Left renal pelvis (tissue), 4 donors: ENCODE data around the gene COL9A2. TPM values are rescaled to one million over a fixed set of nuclear protein-coding genes. Genes with fewer than 3 reads are reported as not detected.

Source experiments
- DNase-seq, 4 donors: peaks; one replicate each; pipeline ENCODE4 v3.0.0-alpha.2; 2013; ENCODE audit warnings: low read depth in 4 of 4, low spot score in 3 of 4
- polyA plus RNA-seq, 4 donors: library from polyadenylated mRNA; unstranded; fragments of 120-200 nt; gene quantifications; one replicate each; pipeline ENCODE4 v1.2.1, GENCODE V29; 2013; ENCODE audit not compliant: insufficient read length in 4 of 4

COL9A2 gene
- polyA plus RNA-seq, 4 donors, result 10.7 to 35.6 (median 21.0) TPM

DNA sequence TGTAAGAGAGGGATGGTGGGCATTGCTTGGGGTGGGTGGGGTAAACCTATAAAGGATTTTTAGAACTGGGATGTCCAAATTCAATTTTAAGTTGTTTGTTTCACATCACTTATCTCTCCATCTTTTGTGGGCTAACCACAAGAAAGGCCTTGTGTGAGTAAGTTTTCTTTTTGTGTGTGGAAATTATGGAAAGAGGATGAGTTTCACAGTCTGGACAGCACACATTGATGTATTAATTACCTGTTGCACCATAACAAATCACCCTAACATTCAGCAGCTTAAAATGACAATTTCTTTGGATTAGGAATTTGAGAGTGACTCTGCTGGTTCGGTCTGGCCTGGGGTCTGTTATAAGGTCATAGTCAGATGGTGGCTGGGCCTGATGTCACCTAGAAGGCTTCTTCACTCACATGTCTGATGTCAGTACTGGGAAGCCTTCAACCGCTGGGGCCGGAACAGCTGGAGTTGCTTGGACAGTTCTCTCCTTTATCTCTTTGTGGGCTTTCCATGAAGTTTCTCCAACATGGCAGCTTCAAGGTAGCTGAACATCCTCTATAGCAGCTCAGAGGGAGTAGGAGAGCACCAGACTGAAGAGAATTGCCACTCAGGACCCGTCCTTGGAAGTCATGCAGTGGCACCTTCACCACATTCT lies 2.0 kb upstream of the COL9A2 start:
- no peak for DNase-seq

GRCh38 chr1:40318476-40318875 lies 1.4 kb upstream of the COL9A2 start:
- DNase-seq, result no peak

DNA sequence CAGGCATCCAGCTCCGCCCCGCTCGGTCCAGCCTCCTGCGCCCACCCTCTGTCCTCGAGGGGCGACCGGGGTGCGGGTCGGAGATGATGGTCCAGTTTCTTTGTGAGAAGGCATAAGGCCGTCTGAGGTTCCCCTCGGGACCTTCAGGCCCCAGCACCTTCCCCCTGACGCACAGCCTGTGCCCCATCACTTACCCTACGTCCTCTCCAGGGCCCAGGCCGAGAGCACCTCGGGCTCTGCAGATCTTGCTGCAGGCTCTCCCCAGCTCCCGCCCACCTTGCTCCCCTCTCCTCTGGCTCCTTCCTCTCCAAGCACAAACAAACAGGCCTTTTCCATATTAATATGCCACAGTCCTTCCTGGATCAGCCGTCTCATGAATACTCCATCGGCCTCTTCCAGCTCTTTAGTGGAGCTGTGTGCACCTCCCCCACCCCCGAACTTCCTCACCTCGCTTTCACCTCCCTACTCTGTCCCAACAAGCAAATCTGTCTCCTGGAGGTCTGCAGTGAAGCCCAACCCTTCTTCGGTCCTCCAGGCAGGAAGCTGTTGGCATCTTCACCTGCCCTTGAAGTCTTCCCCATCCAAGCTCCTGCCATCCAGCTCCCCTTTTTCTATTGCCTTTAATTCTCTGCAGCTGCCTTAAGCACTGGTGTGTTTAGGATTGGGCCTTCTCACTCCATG lies 448 bp upstream of the COL9A2 start:
- DNase-seq, result no peak

DNA sequence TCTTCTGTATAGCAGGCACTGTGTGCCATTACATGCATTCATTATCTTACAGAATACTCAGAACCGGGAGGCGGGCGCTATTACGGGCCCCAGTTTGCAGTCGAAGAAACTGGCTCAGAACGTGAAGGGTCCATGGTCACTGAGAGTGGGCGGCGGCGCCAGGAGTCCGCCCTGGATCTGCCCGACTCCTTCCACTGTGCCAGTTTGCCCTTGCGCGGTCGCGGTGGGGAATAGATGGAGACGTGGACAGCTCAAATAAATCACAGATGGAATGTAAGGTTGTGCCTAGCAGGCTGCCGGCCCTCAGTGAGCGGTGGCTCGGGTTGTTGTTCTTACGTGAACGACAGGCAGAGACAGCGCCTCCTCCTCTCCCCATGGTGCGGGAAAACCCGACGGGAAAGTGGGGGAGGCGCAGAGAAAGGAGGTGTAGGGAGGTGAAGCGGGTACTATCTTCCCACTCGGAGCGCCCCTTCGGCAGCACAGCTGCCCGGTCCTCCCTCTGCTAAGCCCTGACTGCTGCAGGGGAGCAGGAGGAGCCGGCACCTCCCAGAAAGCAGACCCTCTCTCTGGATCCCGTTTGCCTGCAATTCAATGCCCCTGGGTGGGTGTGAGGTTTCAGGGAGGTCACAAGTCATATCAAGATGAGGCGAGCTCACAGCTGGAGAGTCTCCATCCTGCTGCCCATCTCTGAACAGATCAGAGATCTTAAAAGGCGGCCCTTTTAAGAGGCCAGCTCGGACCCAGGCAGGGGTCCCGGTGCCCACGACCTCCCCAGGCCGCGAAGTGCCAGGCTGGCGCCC lies 1.1 kb downstream of the COL9A2 start:
- peak in 3 of 4 donors; percentile 29 to 42 (median 31) for DNase-seq

GRCh38 chr1:40315239-40315794 lies 1.8 kb downstream of the COL9A2 start:
- DNase-seq, result peak; percentile 60 to 77 (median 75)

- no peak for DNase-seq
Observed at GRCh38 chr1:40314721-40315238, 2.3 kb downstream of the COL9A2 start.

DNA sequence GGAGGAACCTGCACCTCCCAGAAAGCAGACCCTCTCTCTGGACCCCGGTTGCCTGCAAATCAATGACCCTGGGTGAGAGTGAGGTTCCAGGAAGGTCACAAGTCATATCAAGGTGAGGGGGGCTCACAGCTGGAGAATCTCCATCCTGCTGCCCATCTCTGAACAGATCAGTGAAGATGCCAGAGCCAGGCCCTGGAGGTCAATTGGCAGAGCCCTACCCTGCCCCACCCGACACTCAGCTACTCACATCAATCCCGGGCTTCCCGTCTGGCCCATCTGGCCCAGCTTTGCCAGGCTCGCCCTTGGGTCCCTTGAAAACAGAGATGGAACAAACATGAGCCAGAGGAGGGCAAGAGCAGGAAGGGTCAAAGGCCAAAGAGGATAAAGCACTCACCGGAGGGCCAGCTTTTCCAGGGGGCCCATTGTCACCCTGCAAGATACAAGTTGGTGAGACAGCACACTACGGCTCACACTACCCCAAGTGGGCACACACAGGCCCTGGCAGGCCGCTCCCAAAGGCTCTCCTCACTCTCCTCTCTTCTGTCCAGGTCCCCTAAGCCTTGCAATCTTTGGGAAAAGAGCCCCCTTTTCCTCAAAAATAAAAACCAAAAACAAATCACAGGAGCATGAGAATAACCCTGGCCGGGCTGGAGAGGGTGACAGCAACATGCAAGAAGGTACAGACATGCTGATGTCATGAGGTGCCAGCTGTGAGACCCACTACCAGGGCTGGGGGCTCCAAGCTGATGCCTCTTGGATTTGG lies 2.9 kb downstream of the COL9A2 start:
- no peak for DNase-seq

DNA sequence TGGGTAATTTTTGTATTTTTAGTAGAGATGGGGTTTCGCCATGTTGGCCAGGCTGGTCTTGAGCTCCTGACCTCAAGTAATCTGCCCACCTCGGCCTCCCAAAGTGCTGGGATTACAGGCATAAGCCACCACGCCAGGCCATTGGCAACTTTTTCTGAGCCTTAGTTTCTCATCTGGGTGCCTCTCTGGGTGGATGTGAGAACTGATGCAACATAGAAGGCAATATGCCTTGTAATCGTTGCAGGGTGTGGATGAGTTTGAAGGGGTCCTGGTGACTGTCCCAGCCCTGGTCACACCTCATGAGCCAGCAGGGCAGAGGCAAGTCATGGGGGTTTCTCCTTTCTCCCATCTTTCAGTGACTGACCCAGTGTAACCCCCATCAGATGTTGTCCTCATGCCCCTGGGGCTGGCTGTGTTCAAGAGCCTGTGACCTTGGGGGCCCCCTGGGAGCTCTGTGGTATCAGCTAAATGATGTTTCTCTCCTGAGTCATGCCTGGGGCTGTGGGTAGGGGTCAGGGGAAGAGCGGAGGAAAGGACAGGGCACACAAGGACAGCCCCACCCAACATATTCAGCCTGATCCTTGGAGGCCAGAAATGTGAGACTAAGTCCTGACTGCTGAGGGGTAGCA lies 3.6 kb downstream of the COL9A2 start:
- DNase-seq, result no peak

- DNase-seq, result no peak
Observed at GRCh38 chr1:40312238-40313205, 4.6 kb downstream of the COL9A2 start.

GRCh38 chr1:40311692-40312091 lies 5.4 kb downstream of the COL9A2 start:
- DNase-seq, result no peak

DNA sequence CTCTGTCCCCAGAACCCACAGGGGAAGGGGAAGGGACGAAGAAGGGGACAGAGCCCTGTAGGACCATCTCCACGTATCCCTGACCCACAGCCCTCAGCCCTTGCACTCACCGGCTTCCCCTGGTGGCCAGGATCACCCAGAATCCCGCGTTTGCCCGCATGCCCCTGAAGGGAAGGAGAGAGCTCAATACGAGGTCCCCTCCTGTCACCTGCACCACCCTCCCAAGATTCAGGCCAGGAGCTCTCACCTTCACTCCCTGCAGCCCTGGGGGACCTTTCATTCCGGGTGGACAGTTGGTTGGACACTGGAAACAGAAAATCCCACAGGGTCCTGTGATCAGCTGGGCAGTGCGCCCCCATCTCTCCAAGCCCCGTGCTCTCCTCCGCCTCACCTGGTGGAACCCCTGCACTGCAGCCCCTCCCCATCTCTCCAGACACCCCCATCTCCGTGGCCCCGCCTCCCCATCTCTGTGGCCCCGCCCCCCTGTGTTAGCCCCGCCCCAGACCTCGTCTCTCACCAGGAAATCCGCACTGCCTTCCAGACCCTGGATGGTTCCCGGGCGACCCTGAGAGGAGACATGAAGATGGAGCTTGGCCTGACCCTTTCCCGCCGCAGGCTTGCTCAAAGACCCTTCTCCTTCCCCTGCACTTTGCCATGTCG lies 6.0 kb downstream of the COL9A2 start:
- no peak for DNase-seq

- DNase-seq, result no peak
Observed at GRCh38 chr1:40310129-40310461, 7.0 kb downstream of the COL9A2 start.

GRCh38 chr1:40309374-40310128 lies 7.5 kb downstream of the COL9A2 start:
- DNase-seq, result no peak

- DNase-seq, result no peak
Observed at GRCh38 chr1:40308036-40308727, 8.9 kb downstream of the COL9A2 start.

DNA sequence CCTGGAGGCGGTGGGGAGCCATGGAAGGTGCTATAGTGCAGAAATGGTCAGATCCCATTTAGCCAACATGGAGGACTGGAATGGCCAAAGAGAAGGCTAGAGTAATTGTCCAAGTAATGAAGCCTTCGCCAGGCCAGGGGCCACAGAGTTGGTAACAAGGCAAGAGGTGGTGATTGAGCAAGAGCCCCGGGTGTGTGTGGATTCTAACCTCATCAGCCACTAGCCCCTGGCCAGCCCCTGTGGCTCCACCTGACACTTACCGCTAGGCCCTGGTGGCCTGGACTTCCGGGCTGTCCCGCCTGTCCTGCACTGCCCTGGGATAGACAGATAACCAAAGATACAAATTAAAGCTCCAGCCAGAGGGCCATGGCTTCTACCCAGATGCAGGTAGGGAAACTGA lies 9.9 kb downstream of the COL9A2 start:
- no peak for DNase-seq

GRCh38 chr1:40306296-40306695 lies 10.8 kb downstream of the COL9A2 start:
- no peak for DNase-seq

DNA sequence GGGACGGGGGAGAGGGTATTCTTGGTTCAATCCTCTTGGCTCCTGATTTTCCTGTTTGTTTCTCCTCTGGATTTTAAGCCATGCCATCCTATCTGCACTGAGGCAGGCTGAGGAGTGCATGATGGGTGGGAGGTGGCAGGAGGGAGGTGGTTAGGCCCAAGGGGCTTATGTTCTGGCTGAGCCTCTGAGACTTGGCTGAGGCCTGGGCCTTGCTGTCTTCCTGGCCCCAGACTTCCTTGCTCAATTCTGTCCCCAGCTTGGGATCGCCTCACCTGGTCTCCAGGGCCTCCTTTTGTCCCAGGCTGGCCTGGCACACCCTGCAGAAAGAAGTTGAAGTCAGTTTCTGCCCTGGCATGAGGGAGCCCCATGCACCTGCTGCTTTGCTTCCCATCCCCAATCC lies 11.2 kb downstream of the COL9A2 start:
- DNase-seq, result no peak
